Measurements from ENCODE around the gene ERC1.

Gene ERC1

DNA sequence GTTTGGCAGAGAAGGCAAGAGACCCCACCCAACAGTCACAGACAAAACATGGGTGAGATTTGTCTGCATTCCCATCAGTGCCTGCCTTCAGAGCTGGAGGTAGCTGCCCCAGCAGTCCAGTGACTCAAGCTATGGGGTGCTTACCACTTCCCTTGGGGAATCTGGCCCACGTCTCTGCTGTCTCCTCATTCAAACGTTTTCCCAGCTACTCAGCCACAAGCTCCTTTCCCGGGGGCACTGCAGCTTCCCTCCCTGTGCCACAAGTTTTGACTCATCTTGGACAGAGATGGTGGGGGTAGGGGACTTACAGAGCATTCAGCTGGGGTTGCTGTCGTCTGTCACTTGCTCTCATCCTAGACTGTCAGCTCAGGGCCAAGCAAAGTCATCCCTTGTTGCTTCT, 536.8 kb downstream of the ERC1 start:
- Histone ChIP-seq H3K14ac (ENCODE audit: low read length in 2 of 2) (no peak overlapping the region), H4K8ac (ENCODE audit: low read length) (no peak overlapping the region), H2AK5ac (ENCODE audit: low read length, severe bottlenecking) (no peak overlapping the region), H3K23ac (ENCODE audit: low read length in 2 of 2) (no peak overlapping the region), H4K91ac (ENCODE audit: low read length) (no peak overlapping the region), H3K4me1 (ENCODE audit: control insufficient read depth, insufficient read depth, low read depth, low read length) (peaks cover 33% of the 10 kb centered on the region), H3K4ac (ENCODE audit: low read depth in 1 of 2, low read length in 2 of 2) (no peak overlapping the region), H3K36me3 (ENCODE audit: control insufficient read depth in 1 of 2, insufficient read depth in 2 of 2, low read depth in 1 of 2, low read length in 2 of 2) (no peaks in the 10 kb centered on the region), H2BK12ac (ENCODE audit: low read length in 2 of 2) (no peak overlapping the region), H2BK15ac (ENCODE audit: low read depth, poor library complexity, severe bottlenecking) (no peak overlapping the region), H3K9me3 (ENCODE audit: control insufficient read depth, low read length) (no peaks in the 10 kb centered on the region), H3K18ac (ENCODE audit: low read depth in 1 of 2, low read length in 2 of 2) (no peak overlapping the region), H2BK5ac (ENCODE audit: low read depth, low read length, poor library complexity, severe bottlenecking) (no peak overlapping the region), H3K27ac (ENCODE audit: low read length, poor library complexity, severe bottlenecking) (no peak overlapping the region), H3K79me1 (replicated peaks; ENCODE audit: low read length, poor library complexity, severe bottlenecking) (peaks cover 5% of the 10 kb centered on the region), H2AFZ (ENCODE audit: low read depth, low read length) (no peak overlapping the region), H3K4me3 (ENCODE audit: insufficient read depth in 1 of 2, low read depth in 1 of 2, low read length in 2 of 2) (no peak overlapping the region), H2BK120ac (ENCODE audit: low read depth, low read length) (no peak overlapping the region), H3K9ac (ENCODE audit: low read length) (peak overlapping the region; percentile 38), H3K27me3 (ENCODE audit: control insufficient read depth in 1 of 2, insufficient read depth in 1 of 2, low read length in 2 of 2) (peaks cover 0 to 6% of the 10 kb centered on the region in 2 experiments), H3K4me2 (ENCODE audit: low read length, poor library complexity, severe bottlenecking) (no peak overlapping the region)
- DNase-seq: peak; percentile 76
- WGBS: 27% methylated on average over 2 of the region's 4 CpGs

DNA sequence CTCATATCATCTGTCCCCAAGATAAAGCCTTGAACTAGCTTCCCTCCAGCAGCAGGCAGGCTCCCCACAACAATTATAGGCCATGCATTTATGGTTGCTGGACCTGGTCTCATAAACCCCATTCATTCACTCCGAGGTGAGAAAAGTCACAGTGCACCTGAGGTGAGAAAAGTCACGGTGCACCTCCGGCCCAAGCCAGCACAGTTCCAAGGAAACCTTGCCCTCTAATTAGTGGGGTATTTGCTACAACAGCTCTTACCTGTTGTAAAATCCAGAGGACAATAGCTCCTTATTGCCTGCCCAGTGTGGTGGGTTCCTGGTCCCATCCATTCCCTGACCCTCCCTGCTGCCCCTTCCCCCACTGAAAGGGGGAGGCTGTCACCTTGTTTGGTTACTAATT, 537.8 kb downstream of the ERC1 start:
- no peak overlapping the region for H4K8ac ChIP-seq (ENCODE audit: low read length)
- peak overlapping the region in 1 of 2 experiments; percentile 80 for H3K4me3 ChIP-seq (ENCODE audit: insufficient read depth in 1 of 2, low read depth in 1 of 2, low read length in 2 of 2)
- no peak overlapping the region for H3K9ac ChIP-seq (ENCODE audit: low read length)
- no peak overlapping the region for H3K14ac ChIP-seq (ENCODE audit: low read length in 2 of 2)
- no peak overlapping the region for H4K91ac ChIP-seq (ENCODE audit: low read length)
- H3K4me2 ChIP-seq (ENCODE audit: low read length, poor library complexity, severe bottlenecking): no peak overlapping the region
- H2AFZ ChIP-seq (ENCODE audit: low read depth, low read length): no peak overlapping the region
- peak overlapping the region; percentile 13 for H2AK5ac ChIP-seq (ENCODE audit: low read length, severe bottlenecking)
- H3K4me1 ChIP-seq (ENCODE audit: control insufficient read depth, insufficient read depth, low read depth, low read length): peaks cover 31% of the 10 kb centered on the region
- no peak overlapping the region for H3K18ac ChIP-seq (ENCODE audit: low read depth in 1 of 2, low read length in 2 of 2)
- no peak for DNase-seq
- peaks cover 0 to 1% of the 10 kb centered on the region in 2 experiments for H3K27me3 ChIP-seq (ENCODE audit: control insufficient read depth in 1 of 2, insufficient read depth in 1 of 2, low read length in 2 of 2)
- no peak overlapping the region for H3K4ac ChIP-seq (ENCODE audit: low read depth in 1 of 2, low read length in 2 of 2)
- no peak overlapping the region for H2BK12ac ChIP-seq (ENCODE audit: low read length in 2 of 2)
- H3K27ac ChIP-seq (ENCODE audit: low read length, poor library complexity, severe bottlenecking): no peak overlapping the region
- no peak overlapping the region for H2BK5ac ChIP-seq (ENCODE audit: low read depth, low read length, poor library complexity, severe bottlenecking)
- 95% methylated on average over 3 of the region's 3 CpGs for WGBS
- H3K79me1 ChIP-seq (replicated peaks; ENCODE audit: low read length, poor library complexity, severe bottlenecking): peaks cover 5% of the 10 kb centered on the region
- no peak overlapping the region for H3K23ac ChIP-seq (ENCODE audit: low read length in 2 of 2)
- no peak overlapping the region for H2BK120ac ChIP-seq (ENCODE audit: low read depth, low read length)
- H3K36me3 ChIP-seq (ENCODE audit: control insufficient read depth in 1 of 2, insufficient read depth in 2 of 2, low read depth in 1 of 2, low read length in 2 of 2): no peaks in the 10 kb centered on the region
- no peaks in the 10 kb centered on the region for H3K9me3 ChIP-seq (ENCODE audit: control insufficient read depth, low read length)
- no peak overlapping the region for H2BK15ac ChIP-seq (ENCODE audit: low read depth, poor library complexity, severe bottlenecking)

DNA sequence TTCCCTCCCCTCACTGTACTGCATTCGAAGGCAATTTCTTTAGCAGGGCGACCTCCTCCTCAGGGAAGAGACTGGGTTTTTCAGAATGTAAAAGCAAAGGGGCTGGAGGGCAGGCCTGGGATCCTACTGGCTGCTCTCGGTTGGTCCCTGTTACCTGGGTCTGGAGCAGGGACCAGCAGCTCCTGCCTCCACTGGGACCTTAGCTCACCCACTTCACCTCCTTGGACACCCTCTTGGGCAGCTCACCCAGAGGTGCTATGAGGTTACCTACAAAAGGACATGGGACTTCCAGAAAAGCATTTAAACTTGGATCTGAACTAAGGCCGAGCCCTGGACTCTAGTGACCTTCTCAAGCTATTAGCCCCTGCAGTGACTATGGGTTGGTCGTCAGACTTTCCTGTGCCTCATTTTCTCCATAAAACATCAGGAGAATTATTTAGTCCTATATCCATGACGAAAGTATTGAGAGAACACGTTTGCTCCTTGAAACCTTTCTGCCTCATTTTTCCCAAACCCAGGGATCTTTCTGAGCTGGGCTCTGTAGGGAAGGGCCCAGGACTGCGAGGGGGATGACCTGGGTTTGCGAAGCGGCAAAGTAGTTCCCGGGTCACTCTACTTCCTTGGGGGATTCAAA, 538.3 kb downstream of the ERC1 start:
- no peak overlapping the region for H2BK120ac ChIP-seq (ENCODE audit: low read depth, low read length)
- H3K9me3 ChIP-seq (ENCODE audit: control insufficient read depth, low read length): no peaks in the 10 kb centered on the region
- H3K4me1 ChIP-seq (ENCODE audit: control insufficient read depth, insufficient read depth, low read depth, low read length): peaks cover 34% of the 10 kb centered on the region
- H4K8ac ChIP-seq (ENCODE audit: low read length): no peak overlapping the region
- 56% methylated on average over 11 of the region's 11 CpGs for WGBS
- H3K14ac ChIP-seq (ENCODE audit: low read length in 2 of 2): no peak overlapping the region
- H4K91ac ChIP-seq (ENCODE audit: low read length): no peak overlapping the region
- no peak overlapping the region for H2BK12ac ChIP-seq (ENCODE audit: low read length in 2 of 2)
- H3K27me3 ChIP-seq (ENCODE audit: control insufficient read depth in 1 of 2, insufficient read depth in 1 of 2, low read length in 2 of 2): no peaks in the 10 kb centered on the region
- H3K36me3 ChIP-seq (ENCODE audit: control insufficient read depth in 1 of 2, insufficient read depth in 2 of 2, low read depth in 1 of 2, low read length in 2 of 2): no peaks in the 10 kb centered on the region
- peak overlapping the region; percentile 80 for H3K9ac ChIP-seq (ENCODE audit: low read length)
- peak overlapping the region in 1 of 2 experiments; percentile 34 for H3K18ac ChIP-seq (ENCODE audit: low read depth in 1 of 2, low read length in 2 of 2)
- no peak overlapping the region for H3K27ac ChIP-seq (ENCODE audit: low read length, poor library complexity, severe bottlenecking)
- H3K23ac ChIP-seq (ENCODE audit: low read length in 2 of 2): no peak overlapping the region
- peak overlapping the region; percentile 33 for H2BK5ac ChIP-seq (ENCODE audit: low read depth, low read length, poor library complexity, severe bottlenecking)
- H3K4me3 ChIP-seq (ENCODE audit: insufficient read depth in 1 of 2, low read depth in 1 of 2, low read length in 2 of 2): peak overlapping the region; percentile 78 to 80
- H3K4me2 ChIP-seq (ENCODE audit: low read length, poor library complexity, severe bottlenecking): peak overlapping the region; percentile 81
- peak overlapping the region; percentile 62 for H2AFZ ChIP-seq (ENCODE audit: low read depth, low read length)
- no peak overlapping the region for H2AK5ac ChIP-seq (ENCODE audit: low read length, severe bottlenecking)
- DNase-seq: no peak
- H3K4ac ChIP-seq (ENCODE audit: low read depth in 1 of 2, low read length in 2 of 2): no peak overlapping the region
- H3K79me1 ChIP-seq (replicated peaks; ENCODE audit: low read length, poor library complexity, severe bottlenecking): peaks cover 5% of the 10 kb centered on the region
- H2BK15ac ChIP-seq (ENCODE audit: low read depth, poor library complexity, severe bottlenecking): peak overlapping the region; percentile 89

DNA sequence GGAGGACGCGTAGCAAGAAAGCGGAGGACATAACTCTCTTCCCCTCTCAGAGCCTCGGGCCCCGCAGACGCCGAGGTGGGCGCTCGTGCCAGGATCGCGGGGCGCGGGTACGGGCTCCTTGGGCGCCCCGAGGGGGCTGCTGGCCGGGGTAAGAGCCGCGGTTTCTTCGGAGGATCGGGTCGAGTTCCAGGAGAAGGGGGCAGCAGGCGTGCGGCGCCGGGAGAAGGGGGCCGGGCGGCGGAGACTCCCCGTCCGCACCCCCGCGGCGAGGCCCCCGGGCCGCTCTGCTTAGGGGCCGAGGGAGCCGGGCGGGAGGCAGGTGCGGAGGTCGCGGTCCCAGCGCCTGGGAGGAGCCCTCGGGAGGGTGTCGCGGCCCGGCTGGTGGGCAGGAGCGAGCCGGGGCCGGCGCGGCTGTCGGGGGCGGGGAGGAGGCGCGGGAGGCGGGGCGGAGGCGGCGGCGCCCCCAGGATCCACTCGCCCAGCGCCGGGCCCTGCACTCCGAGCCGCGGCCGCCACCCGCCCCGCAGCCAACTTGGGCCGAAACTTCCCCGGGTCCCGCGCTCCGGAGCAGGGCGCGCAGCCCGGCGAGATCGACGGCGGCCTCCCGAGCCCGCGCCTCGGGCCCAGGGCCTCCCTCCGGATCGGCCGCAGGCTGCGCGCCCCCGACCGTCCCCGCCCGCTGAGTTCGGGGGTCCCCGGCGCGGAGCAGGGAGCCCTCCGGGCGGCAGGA, 539.0 kb downstream of the ERC1 start:
- Histone ChIP-seq H3K4me2 (ENCODE audit: low read length, poor library complexity, severe bottlenecking) (peak overlapping the region; percentile 81), H3K36me3 (ENCODE audit: control insufficient read depth in 1 of 2, insufficient read depth in 2 of 2, low read depth in 1 of 2, low read length in 2 of 2) (no peaks in the 10 kb centered on the region), H2BK5ac (ENCODE audit: low read depth, low read length, poor library complexity, severe bottlenecking) (peak overlapping the region; percentile 33), H3K9me3 (ENCODE audit: control insufficient read depth, low read length) (no peaks in the 10 kb centered on the region), H2BK15ac (ENCODE audit: low read depth, poor library complexity, severe bottlenecking) (peak overlapping the region; percentile 89), H2AFZ (ENCODE audit: low read depth, low read length) (peak overlapping the region; percentile 62), H3K4me3 (ENCODE audit: insufficient read depth in 1 of 2, low read depth in 1 of 2, low read length in 2 of 2) (peak overlapping the region; percentile 78 to 80), H3K27me3 (ENCODE audit: control insufficient read depth in 1 of 2, insufficient read depth in 1 of 2, low read length in 2 of 2) (no peaks in the 10 kb centered on the region), H2BK12ac (ENCODE audit: low read length in 2 of 2) (peak overlapping the region in 1 of 2 experiments; percentile 30), H4K8ac (ENCODE audit: low read length) (no peak overlapping the region), H3K27ac (ENCODE audit: low read length, poor library complexity, severe bottlenecking) (no peak overlapping the region), H3K18ac (ENCODE audit: low read depth in 1 of 2, low read length in 2 of 2) (peak overlapping the region in 1 of 2 experiments; percentile 34), H4K91ac (ENCODE audit: low read length) (no peak overlapping the region), H3K9ac (ENCODE audit: low read length) (peak overlapping the region; percentile 80), H3K14ac (ENCODE audit: low read length in 2 of 2) (no peak overlapping the region), H2BK120ac (ENCODE audit: low read depth, low read length) (no peak overlapping the region), H2AK5ac (ENCODE audit: low read length, severe bottlenecking) (no peak overlapping the region), H3K4ac (ENCODE audit: low read depth in 1 of 2, low read length in 2 of 2) (no peak overlapping the region), H3K4me1 (ENCODE audit: control insufficient read depth, insufficient read depth, low read depth, low read length) (peaks cover 39% of the 10 kb centered on the region), H3K79me1 (replicated peaks; ENCODE audit: low read length, poor library complexity, severe bottlenecking) (peaks cover 5% of the 10 kb centered on the region), H3K23ac (ENCODE audit: low read length in 2 of 2) (peak overlapping the region in 1 of 2 experiments; percentile 54)
- peak; percentile 20 for DNase-seq
- WGBS: 2% methylated on average over 41 of the region's 101 CpGs

Data from mesenchymal stem cell (in vitro differentiated cells and primary cell).